Left ventricle myocardium superior (tissue), 1 donor: ENCODE data around the gene SOX10. TPM values are rescaled to one million over a fixed set of nuclear protein-coding genes. Genes with fewer than 3 reads are reported as not detected.
"Not testable (repeated sequence)": the region's sequence is repeated elsewhere in the genome, so short reads cannot be mapped to it uniquely, and the experiment has no call there.

Experiments
- ATAC-seq: fragments of 200-7000 bp; cut with Tn5 transposase; one replicate; pipeline ENCODE4 v1.9.1; 2020; ENCODE audit warnings: mild to moderate bottlenecking, moderate library complexity
- DNase-seq: peaks from one replicate; pipeline ENCODE4 v3.0.0-alpha.2; 2020
- intact Hi-C: fragments of 100-400 bp; cut with micrococcal nuclease; formaldehyde crosslinking; loops from one replicate; pipeline ENCODE4 v1.11.0; 2022
- total RNA-seq: library from RNA; stranded (reverse); fragmentation: NEBNext Ultra II Directional; extraction: Animal tissue kit (Norgen Biotek cat#: 25700); gene quantifications from one replicate; pipeline ENCODE4 v1.2.1, GENCODE V29; 2021
- donor health status: DM: no; HTN: yes; CAD: no; lungs with severe emphysema.

Gene SOX10
- total RNA-seq, 1 donor from 2014 or later = 1.9 TPM

GRCh38 chr22:37968452-37969251 lies 15.7 kb downstream of the SOX10 start:
- intact Hi-C loops = no loop called here
- DNase-seq (no peak), ATAC-seq (no peak)

- intact Hi-C loops = no loop called here
- ATAC-seq = no peak
- no peak for DNase-seq
These were observed 16.5 kb downstream of the SOX10 start for GRCh38 chr22:37967637-37968451.

- intact Hi-C loops = no loop called here
- no peak for ATAC-seq
- DNase-seq = no peak
These were observed 17.2 kb downstream of the SOX10 start for GRCh38 chr22:37967147-37967546.

- ATAC-seq (peak; percentile 55), DNase-seq (no peak)
- intact Hi-C loops = no loop called here
These were observed 18.3 kb downstream of the SOX10 start for GRCh38 chr22:37965940-37966664.

DNA sequence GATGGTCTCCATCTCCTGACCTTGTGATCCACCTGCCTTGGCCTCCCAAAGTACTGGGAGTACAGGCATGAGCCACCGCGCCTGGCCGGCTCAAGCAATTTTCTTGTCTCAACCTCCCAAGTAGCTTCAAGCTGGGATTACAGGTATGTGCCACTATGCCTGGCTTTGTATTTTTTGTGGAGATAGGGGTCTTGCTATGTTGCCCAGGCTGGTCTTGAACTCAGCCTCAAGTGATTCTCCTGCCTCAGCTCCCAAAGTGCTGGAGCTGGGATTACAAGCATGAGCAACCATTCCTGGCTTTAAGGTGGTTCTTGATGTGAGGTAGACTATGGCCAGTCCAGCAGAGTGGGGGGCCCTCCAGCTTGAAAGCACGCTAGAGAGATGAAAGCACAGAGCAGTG lies 23.3 kb downstream of the SOX10 start:
- ATAC-seq = no peak
- intact Hi-C loops = no loop called here
- no peak for DNase-seq

DNA sequence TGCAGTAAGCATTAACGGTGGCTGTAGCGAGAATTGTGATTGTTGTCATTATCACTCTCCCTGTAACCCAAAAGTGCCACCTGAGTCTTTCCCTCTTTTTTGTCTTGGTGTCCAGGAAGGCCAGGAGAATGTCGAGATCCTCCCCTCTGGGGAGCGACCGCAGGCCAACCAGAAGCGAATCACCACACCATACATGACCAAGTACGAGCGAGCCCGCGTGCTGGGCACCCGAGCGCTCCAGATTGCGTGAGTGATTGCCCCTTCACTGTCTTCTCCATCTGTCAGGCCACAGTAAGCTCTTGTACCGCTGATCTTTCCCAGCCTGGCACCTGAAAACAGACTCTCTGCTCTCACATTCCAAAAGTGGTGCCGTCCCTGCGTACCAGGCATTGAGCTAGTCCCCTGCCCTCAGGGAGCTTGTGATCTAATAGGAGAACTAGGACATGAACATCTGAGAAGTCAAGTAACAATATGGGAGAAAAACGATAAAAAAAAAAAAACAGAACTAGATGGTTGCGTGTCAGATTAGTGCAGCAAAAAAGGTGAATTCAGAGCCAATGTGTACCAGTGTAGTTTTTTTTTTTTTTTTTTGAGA lies 25.0 kb downstream of the SOX10 start:
- intact Hi-C loops = no loop called here
- DNase-seq (no peak), ATAC-seq (no peak)

- DNase-seq (no peak), ATAC-seq (no peak)
- intact Hi-C loops = no loop called here
These were observed 27.1 kb downstream of the SOX10 start for GRCh38 chr22:37957232-37957631.

- intact Hi-C loops, ATAC-seq, DNase-seq: not testable (repeated sequence)
These were observed 28.4 kb downstream of the SOX10 start for GRCh38 chr22:37955825-37956397.

- DNase-seq = no peak
- no peak for ATAC-seq
- intact Hi-C loops = no loop called here
These were observed 29.7 kb downstream of the SOX10 start for GRCh38 chr22:37954686-37955085.

- DNase-seq = peak; percentile 99
- peak; percentile 98 for ATAC-seq
- intact Hi-C loops = no loop called here
These were observed 30.7 kb downstream of the SOX10 start, which contains the start of the genes C22orf23 and POLR2F for GRCh38 chr22:37953437-37954179. TSS of gene C22orf23 (minus strand) at chr22:37953601. CDS start at chr22:37953149, 452 bp downstream. TSS of gene POLR2F (plus strand) at chr22:37953699. CDS start at chr22:37953788, 89 bp downstream.

DNA sequence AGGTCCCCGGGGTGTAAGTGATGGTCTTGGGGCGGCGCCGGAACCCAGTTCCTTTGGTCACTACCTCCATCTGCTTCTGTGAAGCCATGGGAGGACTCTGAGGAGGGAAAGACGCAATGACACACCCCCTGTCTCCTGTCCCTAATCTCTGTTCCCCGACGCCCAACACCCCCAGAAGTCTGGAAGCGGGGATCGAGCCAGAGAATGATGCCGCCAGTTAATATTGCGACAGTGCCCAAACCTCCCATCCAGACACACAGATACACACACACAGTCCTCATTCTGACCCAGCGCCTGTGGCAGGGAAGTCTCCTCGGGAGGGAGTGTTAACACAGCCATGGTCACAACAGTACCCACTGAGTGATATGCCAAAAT lies 31.3 kb downstream of the SOX10 start:
- ATAC-seq = peak; percentile 67
- intact Hi-C loops = no loop called here
- DNase-seq = no peak

- DNase-seq, intact Hi-C loops: not testable (repeated sequence)
- peak; percentile 13 for ATAC-seq
These were observed 31.7 kb downstream of the SOX10 start for GRCh38 chr22:37952629-37953028.

GRCh38 chr22:37951305-37951704 lies 33.0 kb downstream of the SOX10 start:
- DNase-seq = no peak
- intact Hi-C loops = no loop called here
- ATAC-seq = no peak

DNA sequence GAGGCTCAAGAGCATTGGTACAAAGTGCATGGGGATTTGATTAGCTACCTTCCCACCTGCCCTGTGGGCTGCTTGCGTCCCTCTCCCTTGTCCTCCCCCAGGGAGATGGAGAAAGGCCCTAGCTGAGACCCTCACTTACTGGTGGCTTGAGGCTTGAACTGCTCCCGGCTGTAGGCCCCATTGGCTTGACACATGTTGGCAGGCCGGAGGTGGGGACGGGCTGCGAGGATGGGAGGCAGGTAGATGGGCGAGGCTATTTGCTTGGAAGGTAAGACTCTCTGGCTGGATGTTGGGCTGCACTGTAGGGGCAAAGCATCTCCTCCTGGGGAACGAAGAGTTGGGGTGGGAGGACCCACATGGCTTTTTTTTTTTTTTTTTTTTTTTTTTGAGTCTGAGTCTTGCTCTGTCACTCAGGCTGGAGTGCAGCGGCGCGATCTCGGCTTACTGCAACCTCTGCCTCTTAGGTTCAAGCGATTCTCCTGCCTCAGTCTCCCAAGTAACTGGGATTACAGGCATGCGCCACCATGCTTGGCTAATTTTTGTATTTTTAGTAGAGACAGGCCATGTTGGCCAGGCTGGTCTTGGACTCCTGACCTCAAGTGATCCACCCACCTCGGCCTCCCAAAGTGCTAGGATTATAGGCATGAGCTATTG lies 37.1 kb downstream of the SOX10 start:
- DNase-seq, ATAC-seq, intact Hi-C loops: not testable (repeated sequence)

DNA sequence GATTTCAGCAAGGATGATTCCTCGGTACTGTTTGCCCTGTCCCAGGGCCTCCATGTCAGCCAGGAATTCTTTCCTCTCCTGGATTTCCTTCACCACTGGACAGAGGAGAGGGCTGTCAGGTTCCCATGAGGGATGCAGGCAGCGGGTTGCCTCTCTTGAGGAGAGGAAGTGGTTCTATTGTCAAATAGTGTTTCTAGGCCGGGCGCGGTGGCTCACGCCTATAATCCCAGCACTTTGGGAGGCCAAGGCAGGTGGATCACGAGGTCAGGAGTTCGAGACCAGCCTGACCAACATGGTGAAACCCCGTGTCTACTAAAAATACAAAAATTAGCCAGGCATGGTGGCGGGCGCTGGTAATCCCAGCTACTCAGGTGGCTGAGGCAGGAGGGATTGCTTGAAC lies 39.9 kb downstream of the SOX10 start:
- intact Hi-C loops, DNase-seq, ATAC-seq: not testable (repeated sequence)

DNA sequence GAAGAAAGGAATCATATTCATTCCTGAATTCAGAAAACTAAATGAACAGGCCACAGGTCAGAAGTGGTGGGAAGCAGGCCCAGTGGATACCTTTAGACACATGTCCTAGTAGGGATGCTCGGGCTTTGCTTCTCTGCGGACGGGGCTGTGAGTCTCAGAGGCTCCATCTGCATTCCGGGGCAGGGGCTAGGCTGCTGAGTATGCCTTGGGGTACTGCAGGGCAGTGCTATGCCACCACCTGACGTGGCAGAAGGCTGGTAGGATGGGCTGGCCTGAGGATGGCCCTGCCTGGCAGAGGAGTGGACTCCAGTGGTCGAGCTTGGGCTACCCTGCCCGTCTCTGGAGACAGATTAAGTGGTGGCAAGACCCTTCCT lies 40.5 kb downstream of the SOX10 start:
- DNase-seq (no peak), ATAC-seq (no peak)
- intact Hi-C loops = no loop called here

GRCh38 chr22:37943136-37943824 lies 41.1 kb downstream of the SOX10 start:
- ATAC-seq (no peak), DNase-seq (no peak)
- intact Hi-C loops = no loop called here
